Upper lobe of left lung (tissue), 6 donors: ENCODE results near the gene DNAH17. TPM values are rescaled to one million over a fixed set of nuclear protein-coding genes. Genes with fewer than 3 reads are reported as not detected.

Experiments
- ATAC-seq, 2 donors: fragments of 200-7000 bp; cut with Tn5 transposase; one replicate each; pipeline ENCODE4 v1.9.1; 2022; ENCODE audit warnings: mild to moderate bottlenecking in 2 of 2, moderate library complexity in 2 of 2; ENCODE audit not compliant: low FRiP score in 2 of 2
- DNase-seq, 2 donors: peaks; one replicate each; pipeline ENCODE4 v3.0.0-alpha.2; 2019 to 2020
- H3K27ac ChIP-seq, 4 donors: fragments of 200-600 bp; sonication (generic); one replicate each; pipeline ENCODE4 v1.5.1; 2016 to 2019
- H3K27me3 ChIP-seq, 4 donors: fragments of 200-600 bp; sonication (generic); one replicate each; pipeline ENCODE4 v1.5.1; 2017 to 2019
- H3K36me3 ChIP-seq, 4 donors: fragments of 200-600 bp; sonication (generic); one replicate each; pipeline ENCODE4 v1.5.1; 2016 to 2019
- H3K4me1 ChIP-seq, 4 donors: fragments of 200-600 bp; sonication (generic); one replicate each; pipeline ENCODE4 v1.5.1; 2018 to 2019
- H3K4me3 ChIP-seq, 4 donors: fragments of 200-600 bp; sonication (generic); one replicate each; pipeline ENCODE4 v1.5.1; 2017 to 2019; ENCODE audit warnings: mild to moderate bottlenecking in 2 of 4, moderate library complexity in 1 of 4
- H3K9me3 ChIP-seq, 4 donors: fragments of 200-600 bp; sonication (generic); one replicate each; pipeline ENCODE4 v1.5.1; 2018 to 2019
- CTCF ChIP-seq, 6 experiments: fragments of 450-650 bp in 4 of 6; fragments of 200-600 bp in 2 of 6; sonication (generic) in 2 of 6; IDR thresholded peaks; one replicate each; pipeline ENCODE4 v1.5.1; 2016 to 2019; ENCODE audit warnings: antibody characterized with exemption in 6 of 6
- EP300 ChIP-seq, 4 donors: sonication (generic); formaldehyde crosslinking; IDR thresholded peaks; one replicate each; pipeline ENCODE4 v1.5.1; 2017; ENCODE audit warnings: antibody characterized with exemption in 4 of 4, control low read depth in 2 of 4
- POLR2A ChIP-seq, 4 donors: fragments of 450-650 bp; IDR thresholded peaks; one replicate each; pipeline ENCODE4 v1.5.1; 2016 to 2017; ENCODE audit warnings: antibody characterized with exemption in 4 of 4, mild to moderate bottlenecking in 2 of 4
- POLR2AphosphoS5 ChIP-seq, 2 donors: sonication (generic); formaldehyde crosslinking; IDR thresholded peaks; one replicate each; pipeline ENCODE4 v1.5.1; 2017; ENCODE audit warnings: antibody characterized with exemption in 2 of 2
- WGBS, 2 donors: methylation state at CpG; one replicate each; pipeline ENCODE4 v1.1.5; 2017 to 2018; 5-methylcytosine and 5-hydroxymethylcytosine counted together
- total RNA-seq, 6 donors: library from RNA; depleted of rRNA in 4 of 6; stranded (reverse); fragments of >200 nt in 4 of 6; gene quantifications; one replicate each; pipeline versions ENCODE4 v1.1.0 to v1.2.1, GENCODE V29; 2016 to 2021
- donor health status: DM: no; HTN: no; CAD: no; lungs with moderate emphysema.
- donor health status: DM: no; HTN: yes; CAD: no; lungs with severe emphysema.

Gene DNAH17
- total RNA-seq, 6 donors from 2014 or later, result 2.0 to 21.0 (median 3.7) TPM

- no peaks in the 10 kb centered on the region for H3K4me1 ChIP-seq
- no peaks in the 10 kb centered on the region for H3K9me3 ChIP-seq
- WGBS, 2 donors, result 74 to 79% methylated on average over 6 of the region's 6 CpGs
- no peaks in the 10 kb centered on the region for H3K36me3 ChIP-seq
- TF ChIP-seq EP300 (IDR thresholded peaks at IDR 0.05) (no peak), POLR2A (IDR thresholded peaks at IDR 0.05) (no peak), CTCF (IDR thresholded peaks at IDR 0.05) (no peak), POLR2AphosphoS5 (IDR thresholded peaks at IDR 0.05) (no peak)
- no peaks in the 10 kb centered on the region for H3K27me3 ChIP-seq
- ATAC-seq, result no peak
- no peak for DNase-seq
- H3K27ac ChIP-seq, result no peak overlapping the region
- no peak overlapping the region for H3K4me3 ChIP-seq
These were observed 29.8 kb upstream of the DNAH17 start for GRCh38 chr17:78607038-78607437.

DNA sequence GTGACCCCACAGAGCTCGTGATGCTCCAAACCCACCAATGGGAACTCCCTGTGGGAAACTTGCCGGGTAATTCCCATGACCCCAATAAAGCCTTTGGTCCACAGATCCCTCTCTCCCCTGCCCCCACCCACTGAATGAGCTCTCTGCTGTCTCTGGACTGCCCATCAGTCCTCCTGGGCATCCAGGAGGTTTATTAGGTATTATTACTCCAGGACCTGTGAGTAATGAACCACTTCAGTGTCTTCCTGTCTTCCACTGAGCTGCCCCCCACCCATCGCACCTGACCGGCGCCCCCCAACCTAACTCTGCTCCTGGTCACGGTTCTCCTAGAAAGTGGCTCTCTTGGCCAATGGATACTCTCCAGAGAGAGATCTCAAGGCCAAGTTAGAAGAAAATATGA is 28.7 kb upstream of the DNAH17 start:
- Histone ChIP-seq H3K36me3 (no peaks in the 10 kb centered on the region), H3K27me3 (no peaks in the 10 kb centered on the region), H3K4me1 (no peaks in the 10 kb centered on the region), H3K27ac (no peak overlapping the region), H3K4me3 (no peak overlapping the region), H3K9me3 (no peaks in the 10 kb centered on the region)
- TF ChIP-seq POLR2A (IDR thresholded peaks at IDR 0.05) (no peak), CTCF (IDR thresholded peaks at IDR 0.05) (no peak)
- DNase-seq (no peak), ATAC-seq (no peak)
- WGBS, 2 donors, result 91 to 93% methylated on average over 5 to 6 of the region's 6 CpGs

- H3K27ac ChIP-seq, result no peak overlapping the region
- ATAC-seq, result no peak
- WGBS, 2 donors, result 80 to 89% methylated on average over 2 to 3 of the region's 3 CpGs
- no peak overlapping the region for H3K4me3 ChIP-seq
- no peaks in the 10 kb centered on the region for H3K27me3 ChIP-seq
- H3K9me3 ChIP-seq, result no peaks in the 10 kb centered on the region
- no peaks in the 10 kb centered on the region for H3K36me3 ChIP-seq
- DNase-seq, result no peak
- TF ChIP-seq POLR2AphosphoS5 (IDR thresholded peaks at IDR 0.05), result no peak
- TF ChIP-seq EP300 (IDR thresholded peaks at IDR 0.05), result no peak
- no peak for TF ChIP-seq POLR2A (IDR thresholded peaks at IDR 0.05)
- no peaks in the 10 kb centered on the region for H3K4me1 ChIP-seq
These were observed 28.2 kb upstream of the DNAH17 start for GRCh38 chr17:78605429-78605828.

GRCh38 chr17:78602246-78602645 is 25.1 kb upstream of the DNAH17 start:
- H3K4me1 ChIP-seq, result peaks cover 0 to 8% (median 5%) of the 10 kb centered on the region in 4 donors
- WGBS, 2 donors, result 93 to 95% methylated on average over 5 to 6 of the region's 6 CpGs
- no peak overlapping the region for H3K27ac ChIP-seq
- H3K9me3 ChIP-seq, result no peaks in the 10 kb centered on the region
- no peaks in the 10 kb centered on the region for H3K36me3 ChIP-seq
- no peaks in the 10 kb centered on the region for H3K27me3 ChIP-seq
- no peak for DNase-seq
- H3K4me3 ChIP-seq, result no peak overlapping the region
- no peak for ATAC-seq
- TF ChIP-seq EP300 (IDR thresholded peaks at IDR 0.05) (no peak), POLR2AphosphoS5 (IDR thresholded peaks at IDR 0.05) (no peak), POLR2A (IDR thresholded peaks at IDR 0.05) (no peak), CTCF (IDR thresholded peaks at IDR 0.05) (no peak)

- Histone ChIP-seq H3K4me1 (peaks cover 0 to 10% (median 5%) of the 10 kb centered on the region in 4 donors), H3K27me3 (no peaks in the 10 kb centered on the region), H3K36me3 (no peaks in the 10 kb centered on the region), H3K27ac (no peak overlapping the region), H3K9me3 (no peaks in the 10 kb centered on the region), H3K4me3 (no peak overlapping the region)
- ATAC-seq, result no peak
- TF ChIP-seq EP300 (IDR thresholded peaks at IDR 0.05) (no peak), POLR2A (IDR thresholded peaks at IDR 0.05) (no peak), CTCF (IDR thresholded peaks at IDR 0.05) (no peak), POLR2AphosphoS5 (IDR thresholded peaks at IDR 0.05) (no peak)
- DNase-seq, result no peak
- 85 to 94% methylated on average over 9 of the region's 9 CpGs for WGBS, 2 donors
These were observed 24.5 kb upstream of the DNAH17 start for GRCh38 chr17:78601577-78602190.
